Stimulated activated CD4-positive, alpha-beta T cell treated with anti-CD3 and anti-CD28 coated beads, Interleukin-4, amount 100 ng/mL, for 24 hours (primary cell): ENCODE results near the gene ADAMTS9.

Experiments used
- DNase-seq: peaks from one replicate; pipeline ENCODE4 v3.0.0-alpha.2; 2020

ADAMTS9 gene

DNA sequence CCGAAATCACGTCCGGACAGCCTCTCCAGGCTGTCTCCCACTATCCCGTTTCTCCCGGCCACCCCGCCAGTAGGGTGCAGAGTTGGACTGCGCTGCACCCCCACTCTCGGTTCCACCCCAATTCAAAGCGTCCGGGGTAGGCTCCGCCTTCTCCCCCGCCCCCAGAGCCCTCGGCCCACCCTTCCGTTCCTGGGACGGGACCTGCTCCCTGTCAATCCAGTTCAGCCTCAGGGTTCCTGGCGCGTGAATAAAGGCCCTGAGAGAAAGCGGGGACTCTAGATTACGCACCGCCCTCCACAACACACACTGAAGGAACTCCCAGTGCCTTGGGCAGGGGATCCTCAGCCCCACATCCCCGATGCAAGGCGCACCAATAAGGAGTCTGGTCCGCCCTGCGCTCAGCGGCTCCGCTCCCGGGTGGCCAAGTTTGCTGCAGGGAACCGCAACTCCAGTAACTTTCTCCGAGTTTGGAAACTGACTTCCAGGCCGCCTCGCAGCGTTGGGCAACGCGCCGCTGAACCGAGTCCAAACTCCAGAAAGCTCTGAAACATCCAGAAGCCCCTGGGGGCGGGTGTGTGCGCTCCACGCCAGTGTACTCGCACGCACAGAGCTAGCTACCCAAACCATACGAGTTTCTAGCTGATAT is 1.9 kb downstream of the ADAMTS9 start:
- no peak for DNase-seq

DNA sequence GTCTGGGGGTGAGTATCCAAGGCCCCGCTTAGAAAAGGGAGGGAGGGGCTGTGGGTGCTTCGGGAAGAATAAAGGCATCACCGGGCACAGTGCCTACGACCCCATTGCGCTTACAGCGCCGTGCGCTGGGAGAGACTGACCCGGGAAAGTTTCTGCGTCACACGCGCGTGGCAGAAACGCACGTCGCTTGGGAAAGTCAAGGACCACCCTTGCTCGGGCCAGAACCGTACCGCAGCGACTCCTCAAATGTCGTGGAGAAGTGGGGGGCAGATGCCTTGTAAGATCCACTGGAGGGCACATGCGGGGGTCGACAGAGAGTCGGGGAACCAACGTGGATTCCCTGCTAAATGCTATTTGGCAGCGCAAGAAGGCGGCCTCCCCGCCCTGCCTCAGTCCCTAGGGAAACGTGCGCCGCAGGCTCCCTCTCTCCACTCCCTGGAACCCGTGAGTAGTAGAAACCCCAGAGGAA is 2.4 kb downstream of the ADAMTS9 start:
- DNase-seq = no peak

DNA sequence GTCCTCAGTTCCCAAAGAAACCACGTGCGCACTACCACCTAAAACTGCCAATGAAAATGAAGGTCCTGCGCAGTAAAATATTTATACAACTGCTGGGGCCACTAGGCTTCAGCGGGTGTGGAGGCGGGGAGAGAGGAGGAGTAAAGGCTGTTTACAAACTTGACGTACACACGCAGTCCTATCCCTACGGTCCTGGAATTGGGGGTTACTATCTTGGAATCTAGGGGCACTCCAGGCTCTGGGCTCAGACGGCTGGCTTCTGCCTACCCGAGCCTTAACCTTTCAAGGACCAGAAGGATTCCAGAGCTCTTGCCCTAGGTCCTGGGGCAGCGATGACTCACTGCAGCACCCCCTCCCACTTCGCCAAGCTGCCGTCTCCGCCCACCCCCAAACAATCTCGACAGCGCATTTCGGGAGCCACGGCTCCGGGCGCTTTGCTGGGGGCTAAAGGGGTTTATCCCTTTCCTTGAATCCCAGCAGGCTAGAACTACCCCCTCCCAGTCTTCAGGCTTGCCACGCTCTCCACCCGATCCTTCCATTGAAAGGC is 3.0 kb downstream of the ADAMTS9 start:
- no peak for DNase-seq

DNA sequence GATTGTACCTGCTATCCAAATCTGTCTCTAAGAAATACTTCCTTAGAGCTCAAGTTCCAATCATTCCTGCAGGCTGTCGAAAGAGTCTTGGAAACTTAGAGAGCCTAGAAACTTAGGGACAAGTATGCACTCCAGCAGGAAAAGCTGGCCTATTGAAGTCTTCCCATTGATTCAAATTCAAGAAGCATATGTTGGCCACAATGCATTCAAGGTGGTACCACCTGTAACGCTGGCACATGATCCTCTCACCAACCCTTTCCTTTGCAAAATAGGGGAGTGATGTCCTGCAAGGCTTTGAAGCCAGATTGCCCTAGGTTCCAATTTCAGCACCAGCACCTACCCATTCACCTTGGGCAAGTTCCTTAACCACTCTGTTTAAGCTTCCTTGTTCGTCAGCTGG is 6.0 kb downstream of the ADAMTS9 start:
- no peak for DNase-seq

DNA sequence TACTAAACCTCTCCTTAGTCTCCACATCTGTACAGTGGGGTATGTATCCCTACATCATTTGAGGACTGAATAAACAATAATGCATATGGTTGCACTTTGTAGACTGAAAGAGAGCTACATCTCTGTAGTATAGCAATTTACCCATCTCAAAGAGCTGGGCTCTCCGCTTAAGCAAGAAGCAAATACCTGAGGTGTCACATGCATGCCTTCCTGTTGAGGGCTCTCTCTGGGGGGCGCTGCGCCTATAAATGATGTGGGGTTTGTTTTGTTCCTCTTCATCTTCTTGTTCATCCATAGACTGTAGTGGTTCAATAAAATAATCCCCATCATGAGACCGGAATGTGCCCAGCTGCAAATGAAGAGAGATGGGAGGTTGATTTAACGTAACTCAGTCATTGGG is 6.8 kb downstream of the ADAMTS9 start:
- DNase-seq = no peak

DNA sequence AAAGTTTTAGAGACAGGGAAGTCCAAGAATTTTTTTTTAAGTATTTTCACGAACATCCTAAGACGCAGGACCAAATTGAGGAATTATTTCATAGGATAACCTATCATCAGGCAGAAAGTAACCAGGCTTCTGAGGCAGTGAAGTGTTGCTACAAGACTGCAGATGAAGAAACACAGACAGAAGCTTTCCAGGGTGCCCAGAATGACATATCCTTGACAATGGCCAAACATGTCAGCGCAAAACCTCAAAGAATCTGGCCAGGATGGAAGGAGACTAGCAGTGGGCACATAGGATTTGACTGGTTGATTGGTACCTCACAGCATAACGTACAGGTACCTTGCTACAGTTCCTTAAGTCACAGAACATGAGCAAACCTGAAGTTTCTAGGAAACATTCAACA is 7.5 kb downstream of the ADAMTS9 start:
- DNase-seq = no peak

DNA sequence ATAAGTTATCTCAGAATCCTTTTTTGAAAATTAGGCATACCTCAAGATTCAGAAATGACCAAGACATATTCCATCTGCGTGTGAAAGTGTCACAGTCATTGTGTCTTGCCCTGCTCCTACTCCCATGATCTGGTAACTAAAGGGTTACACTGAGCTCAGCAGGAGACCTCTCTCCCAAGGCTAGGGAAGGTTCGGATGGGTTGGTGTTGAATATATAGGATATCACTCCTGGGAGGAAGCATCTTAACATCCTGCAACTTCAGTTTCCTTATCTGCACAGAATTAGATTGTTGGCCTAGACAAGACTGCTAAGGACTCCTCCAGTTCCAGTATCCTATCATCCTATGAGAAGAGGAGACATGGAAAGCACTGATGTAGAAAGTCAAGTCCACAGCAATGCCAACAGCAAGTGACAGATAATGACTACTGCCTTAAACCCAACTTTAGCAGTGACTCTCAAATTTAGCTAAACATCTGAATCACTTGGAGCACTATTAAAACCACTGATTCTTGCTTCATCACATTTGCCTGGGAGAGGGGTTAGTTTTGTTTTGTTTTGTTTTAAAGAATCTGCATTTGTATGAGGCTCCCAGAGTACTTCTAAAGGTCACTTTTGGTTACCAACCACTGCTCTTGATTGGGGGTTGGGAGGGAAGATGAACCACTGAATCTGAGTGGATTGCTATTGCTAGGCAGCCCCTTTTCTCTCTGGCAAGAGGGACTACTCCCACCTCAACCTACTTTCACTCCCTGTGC is 9.7 kb downstream of the ADAMTS9 start:
- DNase-seq = no peak

DNA sequence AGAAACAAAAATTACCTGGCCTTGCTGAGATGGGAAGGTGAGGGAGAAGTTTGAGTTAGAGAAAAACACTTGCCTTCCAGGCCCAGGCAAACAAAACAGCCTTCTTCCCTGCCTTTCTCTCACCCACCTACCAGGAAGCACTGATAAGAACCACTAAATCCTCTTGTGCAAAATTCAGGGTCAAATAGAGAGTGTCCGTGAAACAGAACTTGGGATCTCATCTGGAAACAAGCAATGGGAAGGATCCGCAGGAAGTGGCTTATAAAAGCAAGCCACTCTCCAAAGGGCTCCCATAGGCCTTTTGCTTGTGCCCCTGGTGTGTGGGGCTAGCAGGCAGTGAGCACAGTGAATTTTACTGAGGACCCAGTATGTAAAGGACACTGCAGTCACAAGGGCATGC is 11.0 kb downstream of the ADAMTS9 start:
- no peak for DNase-seq

DNA sequence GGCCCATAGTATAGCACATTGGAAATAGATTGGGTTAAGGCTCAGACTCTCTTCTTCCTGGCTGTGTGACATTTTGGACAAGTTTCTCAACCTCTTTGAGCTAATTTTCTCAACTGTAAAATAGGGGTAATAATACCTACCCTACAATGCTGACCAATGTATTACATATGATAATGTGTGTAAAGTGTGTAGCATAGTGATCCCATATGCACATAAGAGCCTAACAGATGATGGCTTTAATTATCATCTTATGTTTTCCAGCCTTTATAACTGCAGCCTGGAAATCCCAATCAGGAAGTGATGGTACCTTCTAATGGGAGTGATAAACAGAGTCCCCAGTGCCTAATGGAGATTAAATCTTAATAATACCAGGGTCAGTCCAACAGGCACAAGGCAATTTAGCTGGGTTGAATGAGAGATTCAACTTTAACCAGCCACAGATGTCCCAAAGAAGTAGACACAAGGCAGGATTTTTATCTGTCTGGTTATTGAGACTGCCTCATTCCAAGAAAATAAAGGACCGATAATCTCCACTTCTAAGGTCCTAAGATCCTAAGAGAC is 12.0 kb downstream of the ADAMTS9 start:
- no peak for DNase-seq

DNA sequence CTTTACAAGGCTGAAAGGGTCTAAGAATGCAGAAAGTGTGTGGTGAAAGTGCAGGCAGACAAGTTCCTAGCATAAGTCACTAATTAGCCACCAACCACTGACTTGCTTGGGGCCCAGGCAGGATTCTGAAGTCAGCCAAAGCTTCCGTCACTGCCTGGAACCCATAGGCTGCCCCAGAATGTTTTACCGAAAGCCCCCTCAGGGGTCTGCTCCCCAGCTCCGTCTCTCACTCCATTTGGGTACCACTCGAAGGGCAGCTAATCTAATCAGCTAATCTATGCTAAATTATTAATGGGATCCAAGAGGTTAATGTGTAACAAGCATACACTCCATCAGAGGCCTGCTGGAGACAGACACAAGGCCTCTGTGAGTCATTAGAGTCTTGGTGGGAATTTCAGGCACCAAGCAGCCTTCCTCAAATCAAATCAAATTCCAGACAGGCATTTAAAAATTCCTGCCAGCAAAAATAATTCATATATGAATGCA is 13.2 kb downstream of the ADAMTS9 start:
- no peak for DNase-seq

DNA sequence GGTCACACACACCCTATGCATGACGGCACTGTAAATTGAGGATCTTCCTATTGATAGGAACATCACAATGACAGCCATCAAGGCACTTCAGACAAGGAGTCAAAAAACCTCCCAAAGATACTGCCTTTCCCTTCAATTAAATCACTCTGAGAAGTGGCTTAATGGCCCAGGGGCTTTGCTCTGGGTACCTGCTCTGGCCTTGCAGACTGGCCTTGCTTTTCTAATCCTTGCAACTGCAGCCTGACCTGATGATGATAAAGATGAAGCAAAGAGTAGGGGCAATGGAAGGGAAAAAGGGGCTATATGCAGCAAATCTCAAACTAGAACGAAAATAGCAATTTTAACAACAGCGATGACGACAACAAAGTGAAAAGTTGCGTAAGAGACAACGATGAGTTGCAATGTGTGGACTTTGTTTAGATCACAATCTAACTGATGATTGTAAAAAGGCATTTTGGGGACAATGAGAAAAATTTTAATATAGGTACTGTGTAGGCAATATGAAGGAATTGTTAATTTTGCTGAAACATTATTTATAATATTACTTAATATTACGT is 14.6 kb downstream of the ADAMTS9 start:
- DNase-seq = no peak

DNA sequence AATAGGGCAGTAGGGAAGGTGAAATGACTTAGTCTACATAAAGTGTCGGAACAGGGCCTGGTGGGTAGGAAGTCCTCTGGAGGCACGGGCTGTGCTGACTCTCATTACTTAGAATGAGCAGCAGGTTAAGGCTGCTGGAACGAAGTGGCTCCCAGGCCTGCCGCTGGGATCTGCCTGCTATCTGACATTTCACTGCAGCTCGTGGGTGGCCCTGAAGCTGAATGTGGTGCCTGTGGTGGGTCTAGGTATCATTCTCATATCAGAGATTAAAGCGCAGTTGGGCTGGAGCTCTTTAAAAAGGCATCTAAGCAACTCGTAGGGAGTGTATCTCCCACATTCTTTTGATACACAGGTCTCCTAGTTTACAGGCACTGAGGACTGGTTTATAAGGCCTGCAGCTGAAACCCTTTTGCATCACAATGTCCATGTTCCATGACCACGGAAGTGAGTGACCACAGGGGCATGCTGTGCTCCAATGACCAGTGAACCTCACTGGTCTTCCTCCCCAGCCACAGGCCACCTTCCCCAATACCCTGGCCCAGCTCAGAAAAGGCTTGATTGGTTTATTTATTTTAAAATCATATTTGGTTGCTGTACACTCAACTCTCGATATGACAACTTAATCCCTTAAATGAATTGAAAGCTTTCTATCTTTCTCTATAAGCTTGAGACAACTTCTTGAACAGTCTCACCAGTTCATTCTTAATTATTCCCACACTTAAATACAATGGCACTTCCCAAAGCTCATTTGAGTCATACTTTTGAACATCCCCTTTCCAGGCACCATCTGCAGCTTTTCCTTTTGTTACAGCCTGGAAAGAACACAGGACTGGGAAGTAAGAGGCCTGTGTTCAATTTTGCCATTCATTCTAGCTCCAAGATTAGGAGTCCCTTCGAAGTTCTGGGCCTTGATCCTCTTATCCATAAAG is 19.0 kb downstream of the ADAMTS9 start:
- DNase-seq = no peak

DNA sequence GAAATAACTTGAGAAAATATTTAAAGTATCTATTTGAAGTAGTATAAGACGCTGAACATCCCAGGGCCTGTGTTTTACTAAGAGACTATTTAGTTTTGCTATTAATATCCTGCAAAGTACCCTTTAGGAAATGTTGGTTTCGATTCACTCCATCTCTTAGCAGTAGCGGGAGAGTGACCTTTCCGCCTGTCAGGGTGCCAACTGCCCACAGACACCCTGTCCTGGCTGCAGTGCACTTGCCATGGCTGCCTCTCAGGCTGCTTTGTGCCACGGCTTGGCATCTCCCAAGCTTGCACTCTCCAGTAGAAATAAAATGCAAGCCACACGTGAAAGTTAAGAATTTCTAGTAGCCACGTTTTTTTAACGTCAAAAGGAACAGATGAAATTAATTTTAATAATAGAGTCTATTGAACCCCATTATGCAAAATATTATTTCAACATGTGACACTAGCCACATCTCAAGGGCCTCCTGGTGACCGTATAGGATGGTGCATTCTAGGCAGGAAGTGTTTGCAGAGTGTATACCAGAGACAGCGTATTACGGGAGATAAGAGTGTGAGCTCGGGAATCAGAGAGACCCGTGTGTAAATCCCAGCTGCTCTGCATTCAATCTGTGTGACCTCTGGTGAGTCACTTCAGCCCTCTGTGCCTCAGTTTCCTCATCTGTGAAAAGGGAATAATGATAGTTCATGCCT is 19.8 kb downstream of the ADAMTS9 start:
- DNase-seq = no peak

DNA sequence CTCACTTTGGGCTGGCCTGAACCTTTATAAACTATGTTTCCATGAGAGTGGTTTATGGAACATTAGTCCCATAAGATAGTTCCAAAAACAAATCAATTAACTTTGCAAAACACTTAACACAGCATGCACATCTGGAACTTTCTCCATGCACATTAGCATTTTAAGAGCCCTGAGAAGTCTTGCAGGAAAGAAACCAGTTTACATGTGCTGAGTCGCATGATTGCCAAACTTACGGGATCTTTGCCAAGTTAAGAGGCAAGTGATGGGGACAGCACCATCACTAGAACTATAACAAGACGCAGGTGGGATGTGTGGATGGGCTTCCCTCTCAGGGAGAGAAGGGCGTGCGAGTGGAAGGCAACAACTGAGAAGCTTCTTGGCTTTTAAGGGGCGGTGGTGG is 20.7 kb downstream of the ADAMTS9 start:
- no peak for DNase-seq

DNA sequence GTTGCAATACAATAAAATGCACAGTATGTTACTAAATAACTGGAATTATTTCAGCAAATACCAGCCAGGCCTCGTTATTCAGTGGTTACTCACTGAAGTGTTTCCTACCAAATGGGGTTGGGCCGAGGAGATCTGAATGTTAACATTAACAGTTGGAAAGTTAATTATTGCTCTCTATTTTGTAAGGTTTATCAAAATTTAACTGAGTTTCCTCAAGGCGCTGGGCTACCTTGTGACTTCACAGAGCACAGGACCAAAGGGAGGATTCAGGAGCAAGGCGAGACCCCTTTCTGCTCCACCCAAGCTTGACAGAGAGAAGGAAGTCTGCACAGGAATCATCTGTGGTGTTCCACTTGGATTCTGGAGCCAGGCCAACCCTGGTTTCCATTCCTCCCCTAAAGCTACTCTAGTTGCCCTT is 21.6 kb downstream of the ADAMTS9 start:
- no peak for DNase-seq

DNA sequence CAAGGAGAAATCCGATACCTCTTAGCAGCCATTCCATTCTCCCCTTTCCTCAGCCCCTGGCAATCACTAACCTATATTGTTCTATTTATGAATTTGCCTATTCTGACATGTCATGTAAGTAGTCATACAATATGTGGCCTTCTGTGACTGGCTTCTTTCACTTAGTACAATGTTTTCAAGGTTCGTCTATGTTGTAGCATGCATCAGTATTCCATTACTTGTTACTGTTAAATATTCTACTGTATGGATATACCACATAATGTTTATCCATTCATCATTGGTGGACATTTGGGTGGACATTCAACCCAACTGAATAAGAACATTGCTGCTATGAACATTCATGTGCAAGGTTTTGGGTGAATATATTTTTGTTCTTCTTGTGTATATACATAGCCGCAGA is 23.4 kb downstream of the ADAMTS9 start:
- DNase-seq = no peak

DNA sequence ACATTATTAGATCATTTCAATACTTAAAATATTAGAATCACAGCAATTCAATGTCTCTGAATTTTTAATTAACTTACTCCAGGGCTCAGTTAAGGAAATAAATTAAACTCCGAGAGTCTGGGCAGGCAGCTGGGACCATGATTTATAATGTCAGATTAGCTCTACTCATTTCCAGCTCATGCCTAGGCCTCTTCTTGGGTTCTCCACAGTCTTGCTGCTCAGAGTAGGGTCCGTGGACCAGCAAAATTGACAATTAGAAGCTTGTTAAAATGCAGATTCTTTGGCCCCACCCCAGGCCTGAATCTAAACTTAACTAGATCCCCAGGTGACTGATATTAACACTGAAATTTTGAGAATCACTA is 28.2 kb downstream of the ADAMTS9 start:
- no peak for DNase-seq

DNA sequence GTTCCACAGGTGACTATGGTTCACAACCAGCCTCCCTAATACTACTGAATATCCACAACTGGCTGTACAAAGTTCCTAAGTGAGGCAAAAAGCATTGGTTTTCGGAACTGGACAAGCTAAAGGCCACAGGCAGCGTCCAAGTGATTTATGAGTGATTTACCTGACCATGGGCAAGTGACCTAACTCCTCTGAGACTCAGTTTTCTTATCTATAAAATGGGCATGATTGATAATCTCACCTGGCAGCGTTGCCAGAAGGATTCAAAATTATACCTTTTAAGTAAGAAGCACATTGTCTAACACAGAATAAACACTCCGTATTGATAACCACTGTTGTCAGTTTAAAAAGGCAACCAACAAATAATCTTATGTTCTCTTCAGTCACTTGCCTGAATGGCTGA is 29.8 kb downstream of the ADAMTS9 start:
- DNase-seq = no peak

DNA sequence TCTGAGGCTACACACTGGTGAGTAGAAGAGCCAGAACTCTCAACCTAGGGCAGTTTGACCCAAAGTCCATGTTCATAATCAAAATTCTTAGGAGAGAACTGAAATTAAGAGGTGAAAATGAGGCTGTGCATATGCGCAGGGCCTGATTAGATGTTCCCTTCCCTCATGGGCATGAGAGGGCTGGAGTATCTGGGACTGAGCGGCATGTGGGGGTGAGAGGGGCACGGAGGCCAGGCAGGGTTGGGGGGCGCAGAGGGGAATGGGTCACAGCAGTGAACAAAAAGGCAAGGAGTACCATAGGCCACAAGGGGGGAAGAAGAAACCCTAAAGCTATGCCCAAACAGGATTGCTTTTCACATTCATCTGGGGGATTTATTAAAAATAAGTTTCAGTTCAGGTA is 31.3 kb downstream of the ADAMTS9 start:
- no peak for DNase-seq

DNA sequence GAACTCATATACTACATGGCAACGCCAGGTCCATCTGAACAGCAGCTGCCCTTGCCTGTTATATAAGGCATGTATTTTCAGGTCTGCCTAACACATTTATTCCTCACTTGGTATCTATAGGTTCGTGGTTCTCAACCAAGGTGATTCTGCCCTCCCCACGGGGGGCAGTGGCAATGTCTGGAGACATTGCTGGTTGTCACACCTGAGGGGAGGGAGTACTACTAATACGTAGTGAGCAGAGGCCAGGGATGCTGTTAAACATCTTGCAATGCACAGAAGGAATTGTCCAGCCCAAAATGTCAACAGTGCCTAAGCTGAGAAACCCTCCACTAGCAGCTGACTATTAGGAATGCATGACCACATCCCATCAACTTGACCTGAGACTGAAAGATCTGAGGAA is 32.6 kb downstream of the ADAMTS9 start:
- DNase-seq = no peak

DNA sequence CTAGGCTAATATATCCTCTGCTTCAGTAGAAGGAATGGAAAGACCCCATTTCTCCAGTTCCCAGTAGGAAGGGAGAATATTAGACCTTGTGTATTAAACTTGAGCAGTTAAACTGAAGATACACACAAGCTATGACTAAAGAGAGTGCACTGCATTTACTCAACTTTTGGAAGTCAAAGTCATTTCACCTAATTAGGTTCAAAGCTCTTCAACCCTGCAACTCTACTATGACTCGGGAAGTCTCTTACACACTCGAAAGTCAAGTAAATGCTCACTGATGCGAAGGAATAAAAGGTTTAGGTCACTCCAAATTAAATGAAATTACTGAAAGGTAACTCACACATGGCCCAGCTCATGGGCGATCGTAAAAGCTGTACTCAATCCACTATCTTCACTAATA is 33.8 kb downstream of the ADAMTS9 start:
- DNase-seq = no peak

DNA sequence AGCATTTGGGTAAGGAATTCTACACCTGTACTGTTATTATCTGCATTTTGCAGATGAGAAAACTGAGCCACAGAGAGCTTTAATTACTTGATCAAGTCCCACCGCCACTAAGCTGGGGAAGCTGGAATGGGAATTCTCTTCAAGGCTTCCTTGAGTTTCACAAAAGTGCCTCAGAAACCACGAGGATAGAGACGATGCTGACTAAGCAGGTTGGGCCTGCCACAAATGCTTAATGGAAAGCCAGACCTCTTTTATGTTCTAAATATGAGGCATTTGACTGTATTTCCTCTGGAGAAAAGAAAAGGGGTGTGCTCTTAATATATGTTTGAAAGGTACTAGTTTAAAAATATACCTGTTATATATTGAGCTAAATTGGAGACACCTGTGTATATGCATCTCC is 34.7 kb downstream of the ADAMTS9 start:
- DNase-seq = no peak
